Lower leg skin (tissue), 4 donors: ENCODE data around the gene AOPEP. TPM values are rescaled to one million over a fixed set of nuclear protein-coding genes. Genes with fewer than 3 reads are reported as not detected.

Experiments
- DNase-seq, 2 donors: peaks; one replicate each; pipeline ENCODE4 v3.0.0-alpha.2; 2019; ENCODE audit warnings: low spot score in 2 of 2
- H3K4me3 ChIP-seq: fragments of 200-600 bp; sonication (generic); 2 replicates; pipeline ENCODE4 v1.5.1; 2017; ENCODE audit warnings: mild to moderate bottlenecking, low read depth; ENCODE audit not compliant: poor library complexity, severe bottlenecking
- POLR2A ChIP-seq, 2 donors: fragments of 450-650 bp; IDR thresholded peaks; one replicate each; pipeline ENCODE4 v1.6.1; 2016 to 2017; ENCODE audit warnings: antibody characterized with exemption in 2 of 2, mild to moderate bottlenecking in 1 of 2, moderate library complexity in 1 of 2
- WGBS, 2 donors: methylation state at CpG; one replicate each; pipeline ENCODE4 v1.1.5; 2018; 5-methylcytosine and 5-hydroxymethylcytosine counted together
- intact Hi-C: fragments of 100-400 bp; cut with DNase I; formaldehyde crosslinking; loops from one replicate; pipeline ENCODE4 v1.15.0; 2023; ENCODE audit warnings: low total_unique reads
- total RNA-seq, 4 donors: library from RNA; depleted of rRNA; stranded (reverse); fragments of >200 nt; gene quantifications; one replicate each; pipeline ENCODE4 v1.1.0, GENCODE V29; 2016
- TF ChIP-seq, protein P1 (sequence below), 3 donors: fragments of 450-650 bp; IDR thresholded peaks; one replicate each; pipeline ENCODE4 v1.5.1; 2016; ENCODE audit warnings: antibody characterized with exemption in 3 of 3, mild to moderate bottlenecking in 3 of 3, moderate library complexity in 2 of 3

The AOPEP gene
- total RNA-seq, 4 donors from 2014 or later = 66.3 to 136 (median 118) TPM

DNA sequence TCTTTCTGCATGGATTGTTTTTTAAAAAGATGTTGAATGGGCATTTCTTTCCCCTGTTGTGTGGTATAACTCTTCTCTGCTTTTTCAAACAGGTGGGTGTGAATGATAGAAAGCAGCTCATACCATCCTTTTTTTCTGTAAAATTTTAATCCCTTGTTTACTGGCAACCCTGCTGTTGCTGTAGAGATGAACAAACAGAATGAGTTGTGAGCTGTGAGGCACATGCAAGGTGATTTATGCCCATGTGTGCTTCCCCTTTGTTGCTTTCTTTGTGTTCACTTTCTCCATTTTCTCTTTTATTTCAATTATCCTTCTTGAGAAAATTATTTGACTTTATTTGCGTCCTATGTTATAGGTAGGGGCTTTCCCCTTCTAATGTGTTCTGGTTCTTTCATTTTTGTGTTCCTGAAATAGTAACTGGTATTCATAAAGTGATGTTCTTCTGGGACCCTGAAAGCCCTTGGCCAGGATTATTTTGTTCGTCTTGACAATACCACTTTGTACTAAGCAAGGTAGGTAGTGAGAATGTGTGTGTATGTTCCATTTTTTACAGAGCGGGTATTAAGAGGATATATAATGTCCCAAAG lies 79.9 kb downstream of the AOPEP start:
- H3K4me3 ChIP-seq = no peak overlapping the region
- intact Hi-C loops = loop anchor here (10.0 kb wide), 1 partner anchor 58 kb away; no protein-coding TSS in a partner anchor
- no peak for DNase-seq
- 60 to 72% methylated on average over 3 of the region's 3 CpGs for WGBS, 2 donors
- TF ChIP-seq, protein P1, sequence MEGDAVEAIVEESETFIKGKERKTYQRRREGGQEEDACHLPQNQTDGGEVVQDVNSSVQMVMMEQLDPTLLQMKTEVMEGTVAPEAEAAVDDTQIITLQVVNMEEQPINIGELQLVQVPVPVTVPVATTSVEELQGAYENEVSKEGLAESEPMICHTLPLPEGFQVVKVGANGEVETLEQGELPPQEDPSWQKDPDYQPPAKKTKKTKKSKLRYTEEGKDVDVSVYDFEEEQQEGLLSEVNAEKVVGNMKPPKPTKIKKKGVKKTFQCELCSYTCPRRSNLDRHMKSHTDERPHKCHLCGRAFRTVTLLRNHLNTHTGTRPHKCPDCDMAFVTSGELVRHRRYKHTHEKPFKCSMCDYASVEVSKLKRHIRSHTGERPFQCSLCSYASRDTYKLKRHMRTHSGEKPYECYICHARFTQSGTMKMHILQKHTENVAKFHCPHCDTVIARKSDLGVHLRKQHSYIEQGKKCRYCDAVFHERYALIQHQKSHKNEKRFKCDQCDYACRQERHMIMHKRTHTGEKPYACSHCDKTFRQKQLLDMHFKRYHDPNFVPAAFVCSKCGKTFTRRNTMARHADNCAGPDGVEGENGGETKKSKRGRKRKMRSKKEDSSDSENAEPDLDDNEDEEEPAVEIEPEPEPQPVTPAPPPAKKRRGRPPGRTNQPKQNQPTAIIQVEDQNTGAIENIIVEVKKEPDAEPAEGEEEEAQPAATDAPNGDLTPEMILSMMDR (IDR thresholded peaks at IDR 0.05) = no peak
- TF ChIP-seq POLR2A (IDR thresholded peaks at IDR 0.05) = no peak

- TF ChIP-seq, protein P1 (IDR thresholded peaks at IDR 0.05) = no peak
- TF ChIP-seq POLR2A (IDR thresholded peaks at IDR 0.05) = no peak
- no peak overlapping the region for H3K4me3 ChIP-seq
- intact Hi-C loops = loop anchor here (10.0 kb wide), 1 partner anchor 57 kb away; no protein-coding TSS in a partner anchor
- no peak for DNase-seq
- 81 to 96% methylated on average over 3 of the region's 3 CpGs for WGBS, 2 donors
Observed at GRCh38 chr9:94807556-94807955, 81.1 kb downstream of the AOPEP start.

GRCh38 chr9:94808926-94809700 lies 82.6 kb downstream of the AOPEP start:
- DNase-seq = no peak
- 90 to 92% methylated on average over 6 of the region's 6 CpGs for WGBS, 2 donors
- H3K4me3 ChIP-seq = no peak overlapping the region
- intact Hi-C loops = loop anchor here (10.0 kb wide), 1 partner anchor 56 kb away; no protein-coding TSS in a partner anchor
- TF ChIP-seq, protein P1 (IDR thresholded peaks at IDR 0.05) = no peak

DNA sequence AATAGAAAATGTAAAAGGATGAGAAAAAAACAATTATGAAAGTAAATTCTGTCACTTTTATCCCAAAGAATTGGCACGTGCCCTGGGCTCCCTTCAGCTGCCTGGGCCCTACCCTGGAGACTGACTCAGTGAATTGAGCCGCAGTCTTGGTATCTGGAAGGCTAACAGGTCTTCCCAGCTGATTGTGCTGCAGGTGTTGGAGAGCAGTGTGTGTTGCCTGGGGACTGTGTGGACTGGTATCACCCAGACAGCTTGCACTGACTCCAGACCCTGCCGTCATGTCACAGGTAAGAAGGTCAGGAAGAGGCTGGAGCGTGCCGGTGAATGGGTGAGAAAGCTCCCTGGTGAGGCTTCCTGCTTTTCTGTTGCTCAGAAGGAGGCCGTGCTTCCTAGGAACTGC lies 83.3 kb downstream of the AOPEP start:
- WGBS, 2 donors = 64 to 88% methylated on average over 6 of the region's 6 CpGs
- TF ChIP-seq, protein P1 (IDR thresholded peaks at IDR 0.05) = no peak
- TF ChIP-seq POLR2A (IDR thresholded peaks at IDR 0.05) = no peak
- no peak overlapping the region for H3K4me3 ChIP-seq
- intact Hi-C loops = loop anchor here (10.0 kb wide), 1 partner anchor 55 kb away; no protein-coding TSS in a partner anchor
- DNase-seq = no peak

GRCh38 chr9:94811074-94811473 lies 84.6 kb downstream of the AOPEP start:
- H3K4me3 ChIP-seq = no peak overlapping the region
- DNase-seq = no peak
- intact Hi-C loops = no loop called here
- 81 to 93% methylated on average over 2 of the region's 2 CpGs for WGBS, 2 donors
- TF ChIP-seq POLR2A (IDR thresholded peaks at IDR 0.05) = no peak
- TF ChIP-seq, protein P1 (IDR thresholded peaks at IDR 0.05) = no peak
